Neural crest cell (in vitro differentiated cells): ENCODE data around the gene LRRC39. TPM values are rescaled to one million over a fixed set of nuclear protein-coding genes. Genes with fewer than 3 reads are reported as not detected.

ENCODE experiments used
- DNase-seq: peaks from one replicate; pipeline ENCODE4 v3.0.0; 2021; ENCODE audit warnings: low read depth, mixed read lengths, low spot score
- H3K27ac Mint-ChIP-seq: one replicate; pipeline ENCODE4 v1.8.0; 2021; ENCODE audit warnings: mild to moderate bottlenecking, mixed read lengths; ENCODE audit not compliant: unreplicated experiment
- H3K27me3 Mint-ChIP-seq: 2 replicates; pipeline ENCODE4 v1.8.0; 2021; ENCODE audit warnings: low read depth, mild to moderate bottlenecking, mixed read lengths
- H3K36me3 Mint-ChIP-seq: 2 replicates; pipeline ENCODE4 v1.8.0; 2021; ENCODE audit warnings: low read depth, mild to moderate bottlenecking, mixed read lengths
- H3K4me1 Mint-ChIP-seq: 2 replicates; pipeline ENCODE4 v1.8.0; 2021; ENCODE audit warnings: mixed read lengths
- H3K4me3 Mint-ChIP-seq: one replicate; pipeline ENCODE4 v1.8.0; 2021; ENCODE audit warnings: mild to moderate bottlenecking, mixed read lengths
- H3K9me3 Mint-ChIP-seq: 2 replicates; pipeline ENCODE4 v1.8.0; 2021; ENCODE audit warnings: mixed read lengths
- total RNA-seq: library from RNA; stranded (reverse); gene quantifications from 2 replicates; pipeline ENCODE4 v1.2.1, GENCODE V29; 2021
- TF ChIP-seq, protein P1 (sequence below): fragments of 200-600 bp; sonication (generic); conservative IDR thresholded peaks from 2 replicates; pipeline ENCODE4 v1.5.0; 2021; ENCODE audit warnings: antibody characterized with exemption, mild to moderate bottlenecking

LRRC39 gene
- total RNA-seq, 1 donor from 2014 or later = 1.3 TPM

DNA sequence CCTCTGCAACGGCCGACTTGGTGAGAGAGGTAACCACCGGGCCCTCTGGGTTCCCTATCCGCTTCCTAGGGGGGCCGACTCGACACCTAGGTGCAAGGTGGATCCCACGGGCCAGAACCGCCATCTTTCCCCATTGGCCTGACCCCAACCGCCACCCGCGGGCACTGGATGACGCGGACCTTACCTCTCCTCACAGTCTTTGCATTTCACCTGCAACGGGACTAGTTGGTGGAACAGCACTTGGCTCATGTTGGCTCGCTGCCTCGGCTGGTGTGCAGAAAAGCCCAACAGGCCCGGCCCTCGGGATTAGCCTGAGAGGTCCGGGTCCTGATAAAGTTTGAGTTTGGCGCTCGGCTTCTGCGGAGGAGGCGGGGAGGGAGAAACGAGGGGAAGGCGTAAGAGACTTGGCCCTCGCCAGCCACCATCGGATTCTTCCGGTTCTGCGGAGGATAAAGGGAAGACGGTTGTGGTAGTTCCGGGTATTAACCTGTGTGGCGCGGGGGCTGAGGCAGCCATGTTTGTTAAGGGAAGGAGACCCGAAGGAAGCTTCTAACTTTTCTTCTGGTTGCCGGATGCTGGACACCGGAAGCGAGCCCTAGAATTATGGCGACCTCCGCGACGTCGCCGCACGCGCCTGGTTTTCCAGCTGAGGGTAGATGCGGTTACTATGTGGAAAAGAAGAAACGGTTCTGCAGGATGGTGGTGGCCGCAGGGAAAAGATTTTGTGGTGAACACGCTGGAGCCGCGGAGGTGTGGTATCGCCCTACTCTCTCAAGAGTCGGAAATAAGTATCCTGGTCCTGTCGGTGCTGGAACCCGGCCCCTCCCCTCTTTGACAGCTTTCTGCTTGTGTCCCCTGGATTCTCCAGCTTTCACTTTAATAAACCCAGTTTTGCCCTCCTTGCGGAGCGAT is 45.2 kb downstream of the LRRC39 start, which contains the start of the genes SASS6 and TRMT13:
TSS of gene SASS6 (minus strand) at position 365 of the 912 bp plus-strand sequence. CDS start at position 249, 116 bp downstream.
TSS of gene TRMT13 (plus strand) at position 598 of the 912 bp plus-strand sequence. CDS start at position 604, 6 bp downstream.
- H3K4me1 Mint-ChIP-seq = peaks cover 34% of the 10 kb centered on the region
- TF ChIP-seq, protein P1, sequence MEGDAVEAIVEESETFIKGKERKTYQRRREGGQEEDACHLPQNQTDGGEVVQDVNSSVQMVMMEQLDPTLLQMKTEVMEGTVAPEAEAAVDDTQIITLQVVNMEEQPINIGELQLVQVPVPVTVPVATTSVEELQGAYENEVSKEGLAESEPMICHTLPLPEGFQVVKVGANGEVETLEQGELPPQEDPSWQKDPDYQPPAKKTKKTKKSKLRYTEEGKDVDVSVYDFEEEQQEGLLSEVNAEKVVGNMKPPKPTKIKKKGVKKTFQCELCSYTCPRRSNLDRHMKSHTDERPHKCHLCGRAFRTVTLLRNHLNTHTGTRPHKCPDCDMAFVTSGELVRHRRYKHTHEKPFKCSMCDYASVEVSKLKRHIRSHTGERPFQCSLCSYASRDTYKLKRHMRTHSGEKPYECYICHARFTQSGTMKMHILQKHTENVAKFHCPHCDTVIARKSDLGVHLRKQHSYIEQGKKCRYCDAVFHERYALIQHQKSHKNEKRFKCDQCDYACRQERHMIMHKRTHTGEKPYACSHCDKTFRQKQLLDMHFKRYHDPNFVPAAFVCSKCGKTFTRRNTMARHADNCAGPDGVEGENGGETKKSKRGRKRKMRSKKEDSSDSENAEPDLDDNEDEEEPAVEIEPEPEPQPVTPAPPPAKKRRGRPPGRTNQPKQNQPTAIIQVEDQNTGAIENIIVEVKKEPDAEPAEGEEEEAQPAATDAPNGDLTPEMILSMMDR = no peak
- peak within 1 kb of the TSS; percentile 98 for H3K27ac Mint-ChIP-seq
- peak within 1 kb of the TSS; percentile 99 for H3K4me3 Mint-ChIP-seq
- peak; percentile 89 for DNase-seq
- H3K9me3 Mint-ChIP-seq = no peaks in the 10 kb centered on the region
- no peaks in the 10 kb centered on the region for H3K27me3 Mint-ChIP-seq
- H3K36me3 Mint-ChIP-seq = no peaks in the 10 kb centered on the region

DNA sequence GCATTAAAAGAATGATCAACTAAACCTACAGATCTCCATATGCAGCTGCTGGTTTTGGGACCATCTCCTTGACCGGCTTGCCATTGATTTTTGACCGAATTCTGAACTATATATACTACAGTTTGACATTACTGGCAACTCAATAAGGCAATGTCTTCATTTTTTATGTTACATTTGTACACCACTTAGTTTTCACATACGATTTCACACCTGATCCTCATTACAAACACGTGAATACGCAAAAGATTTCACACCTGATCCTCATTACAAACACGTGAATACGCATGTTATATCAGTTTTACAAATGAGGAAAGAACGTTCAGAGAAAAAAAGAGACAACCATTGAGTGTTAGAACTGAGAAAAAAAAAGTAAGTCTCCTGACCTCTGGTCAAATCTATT is 46.4 kb downstream of the LRRC39 start:
- Mint-ChIP-seq H3K36me3 (no peaks in the 10 kb centered on the region), H3K9me3 (no peaks in the 10 kb centered on the region), H3K27me3 (no peaks in the 10 kb centered on the region), H3K27ac (no peak overlapping the region), H3K4me1 (peaks cover 34% of the 10 kb centered on the region), H3K4me3 (peak overlapping the region; percentile 99)
- DNase-seq = no peak
- TF ChIP-seq, protein P1 = no peak

DNA sequence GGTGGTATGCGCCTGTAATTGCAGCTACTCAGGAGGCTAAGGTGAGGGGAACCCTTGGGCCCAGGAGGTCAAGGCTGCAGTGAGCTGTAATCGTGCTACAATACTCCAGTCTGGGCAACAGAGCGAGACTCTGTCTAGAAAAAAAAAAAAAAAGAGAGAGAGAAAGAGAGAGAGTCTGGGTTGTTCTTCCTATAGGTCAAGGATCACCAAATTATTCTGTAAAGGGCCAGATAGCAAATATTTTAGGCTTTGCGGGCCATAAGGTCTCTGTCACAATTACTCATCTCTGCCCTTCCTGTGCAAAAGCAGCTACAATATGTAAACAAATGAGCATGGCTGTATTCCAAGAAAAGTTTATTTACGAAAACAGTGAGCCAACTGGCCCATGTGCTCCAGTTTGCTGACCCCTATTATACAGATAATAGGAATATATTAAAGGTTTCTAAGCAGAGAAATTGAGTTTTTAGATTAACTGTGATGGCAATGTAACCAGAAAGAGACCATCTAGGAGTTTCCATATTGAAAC is 47.4 kb downstream of the LRRC39 start:
- Mint-ChIP-seq H3K9me3 (no peaks in the 10 kb centered on the region), H3K27ac (no peak overlapping the region), H3K4me3 (peak overlapping the region; percentile 79), H3K4me1 (peaks cover 34% of the 10 kb centered on the region), H3K27me3 (no peaks in the 10 kb centered on the region), H3K36me3 (no peaks in the 10 kb centered on the region)
- TF ChIP-seq, protein P1 = no peak
- DNase-seq = no peak

DNA sequence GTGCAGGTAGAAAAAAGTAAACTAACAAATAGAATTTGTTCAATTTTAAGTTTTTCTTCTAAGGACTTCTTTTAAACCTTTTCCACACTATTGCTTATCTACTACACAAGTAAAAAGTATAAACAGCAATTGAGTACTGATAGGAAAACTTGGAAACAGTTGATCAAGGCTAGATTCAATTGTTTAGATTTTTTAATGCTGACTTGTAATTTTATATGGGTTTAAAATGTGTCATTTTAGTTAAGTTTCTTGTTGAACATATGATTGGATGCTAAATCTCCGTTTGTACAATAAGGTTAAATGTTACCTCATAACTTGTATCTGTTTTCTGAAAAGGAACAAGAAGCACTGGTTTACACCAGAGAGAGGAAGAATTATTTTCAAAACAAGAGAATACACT is 50.8 kb downstream of the LRRC39 start:
- H3K4me1 Mint-ChIP-seq = peaks cover 10% of the 10 kb centered on the region
- no peak overlapping the region for H3K27ac Mint-ChIP-seq
- no peak for DNase-seq
- no peaks in the 10 kb centered on the region for H3K36me3 Mint-ChIP-seq
- no peaks in the 10 kb centered on the region for H3K27me3 Mint-ChIP-seq
- TF ChIP-seq, protein P1 = no peak
- H3K4me3 Mint-ChIP-seq = peak overlapping the region; percentile 14
- no peaks in the 10 kb centered on the region for H3K9me3 Mint-ChIP-seq

DNA sequence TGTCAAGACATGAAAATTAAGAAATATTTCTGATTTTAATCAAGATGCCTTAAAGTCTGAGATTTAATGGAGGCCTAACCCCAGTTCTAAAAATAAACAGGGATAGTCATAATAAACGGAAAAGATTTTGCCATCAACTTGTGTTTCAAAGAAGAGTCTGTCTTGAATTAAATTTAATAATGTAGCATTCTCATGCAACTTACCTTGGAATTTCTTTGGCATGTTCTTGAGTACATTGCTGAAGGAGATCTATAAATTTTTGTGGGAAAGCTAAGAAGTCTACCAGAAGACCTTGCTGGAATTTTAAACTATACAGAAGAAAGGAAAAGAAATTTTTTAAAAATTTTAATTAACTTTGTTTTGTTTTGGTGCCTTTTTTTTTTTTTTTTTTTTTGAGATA is 55.9 kb downstream of the LRRC39 start:
- DNase-seq = no peak
- Mint-ChIP-seq H3K27me3 (no peaks in the 10 kb centered on the region), H3K4me3 (no peak overlapping the region), H3K9me3 (no peaks in the 10 kb centered on the region), H3K27ac (no peak overlapping the region), H3K36me3 (peaks cover 3% of the 10 kb centered on the region), H3K4me1 (no peaks in the 10 kb centered on the region)
- TF ChIP-seq, protein P1 = no peak
